ENCODE results near the gene SPTBN4.
"Not testable (repeated sequence)": the region's sequence is repeated elsewhere in the genome, so short reads cannot be mapped to it uniquely, and the experiment has no call there.

The SPTBN4 gene

DNA sequence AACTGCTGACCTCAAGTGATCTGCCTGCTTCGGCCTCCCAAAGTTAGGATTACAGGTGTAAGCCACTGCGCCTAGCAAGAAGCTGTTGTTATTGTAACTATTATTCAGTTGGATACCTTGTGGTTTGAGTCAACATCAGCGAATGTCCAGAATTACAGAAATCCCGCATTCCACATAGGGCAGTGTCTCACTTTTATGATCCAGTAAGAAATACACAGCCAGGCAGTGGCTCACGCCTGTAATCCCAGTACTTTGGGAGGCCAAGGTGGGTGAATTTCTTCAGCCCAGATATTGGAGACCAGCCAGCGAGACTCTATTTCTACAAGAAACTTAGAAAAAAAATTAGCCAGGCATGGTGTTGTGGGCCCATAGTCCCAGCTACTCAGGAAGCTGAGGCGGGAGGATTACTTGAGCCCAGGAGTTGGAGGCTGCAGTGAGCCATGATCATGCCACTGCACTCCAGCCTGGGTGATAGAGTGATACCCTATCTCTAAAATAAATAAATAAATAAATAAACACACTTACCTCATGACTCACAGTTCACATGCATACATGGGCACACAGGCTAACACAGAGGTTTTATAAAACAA lies 43.8 kb downstream of the SPTBN4 start:
- DNase-seq, result no peak

DNA sequence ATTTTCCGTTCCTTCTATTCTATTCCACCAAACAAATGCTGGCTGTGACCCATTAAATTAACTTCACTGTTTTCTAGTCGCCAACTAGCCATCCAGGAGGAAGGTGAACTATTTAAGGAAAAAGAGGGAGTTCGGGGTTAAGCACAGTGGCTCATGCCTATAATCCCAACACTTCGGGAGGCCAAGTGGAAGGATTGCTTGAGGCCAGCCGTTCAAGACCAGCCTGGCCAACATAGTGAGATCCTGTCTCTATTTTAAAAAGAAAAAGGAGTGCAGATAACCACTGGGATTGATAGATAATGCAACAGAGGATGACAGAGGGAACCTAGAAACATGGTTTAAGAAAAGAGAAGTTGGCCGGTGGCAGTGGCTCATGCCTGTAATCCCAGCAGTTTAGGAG lies 44.7 kb downstream of the SPTBN4 start:
- DNase-seq, result no peak

DNA sequence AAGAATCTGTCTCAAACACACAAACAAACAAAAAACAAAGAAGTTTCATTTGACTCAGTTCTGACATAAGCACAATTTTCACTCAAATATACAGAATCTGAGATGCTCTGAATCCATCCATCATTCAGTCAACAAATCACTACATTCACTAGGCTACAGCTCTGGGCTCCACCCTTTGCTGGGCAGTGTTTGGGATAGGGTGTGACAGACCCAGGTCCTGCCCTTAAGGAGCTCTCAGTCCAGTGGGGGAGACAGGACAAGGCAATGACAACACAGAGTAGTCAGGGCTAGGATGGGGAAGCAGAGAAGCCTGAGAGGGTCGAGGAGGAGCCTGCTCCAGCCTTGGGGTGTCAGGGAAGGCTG lies 45.3 kb downstream of the SPTBN4 start:
- no peak for DNase-seq

DNA sequence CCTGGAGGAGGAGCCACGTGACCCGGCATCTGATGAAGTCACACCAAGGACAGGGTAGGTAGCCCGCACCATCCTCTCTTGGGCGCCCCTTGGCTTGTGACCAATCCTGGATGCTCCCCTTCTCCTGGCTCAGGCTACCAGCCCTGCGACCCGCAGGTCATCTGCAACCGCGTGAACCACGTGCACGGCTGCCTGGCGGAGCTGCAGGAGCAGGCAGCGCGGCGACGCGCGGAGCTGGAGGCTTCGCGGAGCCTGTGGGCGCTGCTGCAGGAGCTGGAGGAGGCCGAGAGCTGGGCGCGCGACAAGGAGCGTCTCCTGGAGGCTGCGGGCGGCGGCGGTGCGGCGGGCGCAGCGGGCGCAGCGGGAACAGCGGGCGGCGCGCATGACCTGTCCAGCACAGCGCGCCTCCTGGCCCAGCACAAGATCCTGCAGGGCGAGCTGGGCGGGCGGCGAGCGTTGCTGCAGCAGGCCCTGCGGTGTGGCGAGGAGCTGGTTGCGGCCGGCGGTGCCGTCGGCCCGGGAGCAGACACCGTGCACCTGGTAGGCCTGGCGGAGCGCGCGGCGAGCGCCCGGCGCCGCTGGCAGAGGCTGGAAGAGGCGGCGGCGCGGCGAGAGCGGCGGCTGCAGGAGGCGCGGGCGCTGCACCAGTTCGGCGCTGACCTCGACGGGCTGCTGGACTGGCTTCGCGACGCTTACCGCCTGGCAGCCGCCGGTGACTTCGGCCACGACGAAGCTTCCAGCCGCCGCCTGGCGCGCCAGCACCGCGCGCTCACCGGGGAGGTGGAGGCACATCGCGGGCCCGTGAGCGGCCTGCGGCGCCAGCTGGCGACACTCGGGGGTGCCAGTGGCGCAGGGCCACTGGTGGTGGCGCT lies 45.9 kb downstream of the SPTBN4 start:
- DNase-seq, result no peak

DNA sequence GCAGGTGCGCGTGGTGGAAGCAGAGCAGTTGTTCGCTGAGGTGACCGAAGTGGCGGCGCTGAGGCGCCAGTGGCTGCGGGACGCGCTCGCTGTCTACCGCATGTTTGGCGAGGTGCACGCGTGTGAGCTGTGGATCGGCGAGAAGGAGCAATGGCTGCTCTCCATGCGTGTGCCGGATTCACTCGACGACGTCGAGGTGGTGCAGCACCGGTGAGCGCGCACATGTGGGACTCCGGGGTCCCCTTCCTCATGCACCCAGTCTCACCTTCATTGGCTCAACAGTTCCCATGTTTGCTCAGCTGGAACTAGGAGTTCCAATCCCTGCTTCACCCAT lies 46.5 kb downstream of the SPTBN4 start:
- DNase-seq, result no peak

DNA sequence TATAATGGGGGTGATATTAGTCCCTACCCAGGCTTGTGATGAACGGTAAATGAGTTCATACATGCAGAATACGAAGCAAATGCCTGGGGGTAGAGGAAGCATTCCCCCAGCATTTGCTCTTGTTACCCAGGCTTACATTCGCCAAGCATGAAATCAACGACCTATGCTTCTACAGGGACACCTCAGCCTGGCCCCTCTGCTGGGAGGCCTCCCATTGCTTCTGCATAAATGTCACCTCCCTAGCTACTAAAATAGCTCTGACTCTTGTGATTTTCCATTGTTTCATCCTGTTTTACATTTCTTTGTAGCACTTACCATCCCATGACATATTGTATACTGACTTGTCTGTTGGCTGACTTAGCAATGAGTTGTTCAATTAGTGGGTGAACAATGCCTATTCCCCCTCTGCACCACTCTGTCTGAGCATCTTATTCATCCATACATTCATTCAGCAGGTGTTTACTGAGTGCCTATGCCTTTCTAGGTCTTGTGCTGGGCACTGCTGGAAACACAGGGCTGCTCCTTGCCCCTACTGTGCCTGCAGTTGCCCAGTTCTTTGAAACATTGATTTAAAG lies 47.0 kb downstream of the SPTBN4 start:
- no peak for DNase-seq

DNA sequence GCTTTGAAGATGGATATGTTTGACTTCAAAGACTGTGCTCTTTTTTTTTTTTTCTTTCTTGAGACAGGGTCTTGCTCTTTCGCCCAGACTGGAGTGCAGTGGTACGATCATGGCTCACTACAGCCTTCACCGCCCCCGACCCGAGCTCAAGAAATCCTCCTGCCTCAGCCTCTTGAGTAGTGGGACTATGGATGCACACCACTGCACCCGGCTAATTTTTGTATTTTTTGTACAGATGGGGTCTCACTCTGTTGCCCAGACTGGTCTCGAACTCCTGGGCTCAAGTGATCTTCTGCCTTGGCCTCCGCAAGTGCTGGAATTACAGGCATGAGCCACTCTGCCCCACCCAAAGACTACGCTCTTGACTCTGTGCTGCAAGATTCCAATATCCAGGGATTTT lies 50.4 kb downstream of the SPTBN4 start:
- DNase-seq, result no peak

DNA sequence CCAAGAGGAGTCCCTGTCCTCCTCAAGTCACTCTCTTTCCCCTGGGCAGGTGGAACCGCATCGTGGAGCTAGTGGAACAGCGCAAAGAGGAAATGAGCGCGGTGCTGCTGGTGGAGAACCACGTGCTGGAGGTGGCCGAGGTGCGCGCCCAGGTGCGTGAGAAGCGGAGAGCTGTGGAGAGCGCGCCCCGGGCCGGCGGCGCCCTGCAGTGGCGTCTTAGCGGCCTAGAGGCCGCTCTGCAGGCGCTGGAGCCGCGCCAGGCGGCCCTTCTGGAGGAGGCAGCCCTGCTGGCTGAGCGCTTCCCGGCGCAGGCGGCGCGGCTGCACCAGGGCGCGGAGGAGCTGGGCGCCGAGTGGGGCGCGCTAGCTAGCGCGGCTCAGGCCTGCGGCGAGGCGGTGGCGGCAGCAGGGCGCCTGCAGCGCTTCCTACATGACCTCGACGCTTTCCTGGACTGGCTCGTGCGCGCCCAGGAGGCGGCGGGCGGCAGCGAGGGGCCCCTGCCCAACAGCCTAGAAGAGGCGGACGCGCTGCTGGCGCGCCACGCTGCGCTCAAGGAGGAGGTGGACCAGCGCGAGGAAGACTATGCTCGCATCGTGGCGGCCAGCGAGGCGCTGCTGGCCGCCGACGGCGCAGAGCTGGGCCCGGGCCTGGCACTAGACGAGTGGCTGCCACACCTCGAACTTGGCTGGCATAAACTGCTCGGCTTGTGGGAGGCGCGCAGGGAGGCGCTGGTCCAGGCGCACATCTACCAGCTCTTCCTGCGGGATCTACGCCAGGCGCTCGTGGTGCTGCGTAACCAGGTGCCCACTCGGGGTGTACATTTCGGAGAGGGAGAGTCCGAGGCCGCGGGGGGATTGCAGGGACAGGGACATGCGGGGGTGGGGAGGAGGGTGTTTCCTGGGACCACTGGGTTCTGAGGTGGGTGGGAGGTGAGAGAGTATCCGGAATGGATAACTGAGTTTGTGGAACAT lies 52.8 kb downstream of the SPTBN4 start:
- DNase-seq, result peak in 1 of 2 experiments; percentile 41

DNA sequence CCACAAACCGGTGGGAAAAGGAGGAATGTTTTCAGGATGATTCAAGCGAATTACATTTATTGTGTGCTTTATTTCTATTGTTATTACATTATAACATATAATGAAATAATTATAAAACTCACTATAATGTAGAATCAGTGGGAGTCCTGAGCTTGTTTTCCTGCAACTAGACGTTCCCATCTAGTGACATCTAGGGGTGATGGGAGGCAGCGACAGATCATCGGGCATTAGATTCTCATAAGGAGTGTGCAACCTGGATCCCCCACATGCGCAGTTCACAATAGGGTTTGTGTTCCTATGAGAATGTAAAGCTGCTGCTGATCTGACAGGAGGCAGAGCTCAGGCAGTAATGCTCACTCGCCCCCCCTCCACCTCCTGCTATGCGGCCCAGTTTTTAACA lies 54.5 kb downstream of the SPTBN4 start:
- peak; percentile 38 to 43 for DNase-seq

DNA sequence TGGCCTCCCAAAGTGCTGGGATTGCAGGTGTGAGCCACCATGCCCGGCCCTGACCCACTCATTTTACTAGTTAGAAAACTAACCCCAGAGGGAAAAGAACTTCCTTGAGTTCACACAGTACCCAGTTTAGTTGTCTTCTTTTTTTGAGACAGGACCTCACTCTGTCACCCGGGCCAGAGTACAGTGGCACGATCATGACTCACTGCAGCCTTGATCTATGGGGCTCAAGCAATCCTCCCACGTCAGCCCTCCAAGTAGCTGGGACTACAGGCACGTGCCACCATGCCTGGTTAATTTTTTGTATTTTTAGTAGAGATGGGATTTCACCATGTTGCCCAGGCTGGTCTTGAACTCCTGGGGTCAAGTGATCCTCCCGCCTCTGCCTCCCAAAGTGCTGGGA lies 55.1 kb downstream of the SPTBN4 start:
- not testable (repeated sequence) for DNase-seq

DNA sequence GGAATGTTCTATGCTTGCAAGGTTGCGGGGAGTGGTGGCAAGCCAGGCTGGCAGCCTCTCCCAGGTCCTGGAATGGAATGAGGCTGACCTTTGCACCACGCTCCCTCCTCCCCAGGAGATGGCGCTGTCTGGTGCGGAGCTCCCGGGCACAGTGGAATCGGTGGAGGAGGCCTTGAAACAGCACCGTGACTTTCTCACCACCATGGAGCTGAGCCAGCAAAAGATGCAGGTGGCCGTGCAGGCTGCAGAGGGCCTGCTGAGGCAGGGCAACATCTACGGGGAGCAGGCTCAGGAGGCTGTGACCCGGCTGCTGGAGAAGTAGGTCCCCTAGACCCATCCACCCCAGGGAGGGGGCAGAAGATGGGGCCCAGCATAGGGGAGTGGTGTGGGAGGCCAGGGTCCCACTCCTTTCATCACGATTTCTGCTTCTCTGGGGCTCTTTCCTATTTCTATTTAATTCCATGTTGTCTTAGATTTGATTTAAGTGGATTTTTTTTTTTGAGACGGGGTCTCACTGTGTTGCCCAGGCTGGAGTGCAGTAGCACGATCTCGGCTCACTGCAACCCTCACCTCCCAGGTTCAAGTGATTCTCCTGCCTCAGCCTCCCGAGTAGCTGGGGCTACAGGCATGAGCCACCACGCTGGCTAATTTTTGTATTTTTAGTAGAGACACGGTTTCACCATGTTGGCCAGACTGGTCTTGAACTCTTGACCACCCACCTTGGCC lies 56.7 kb downstream of the SPTBN4 start:
- peak; percentile 78 to 84 for DNase-seq

DNA sequence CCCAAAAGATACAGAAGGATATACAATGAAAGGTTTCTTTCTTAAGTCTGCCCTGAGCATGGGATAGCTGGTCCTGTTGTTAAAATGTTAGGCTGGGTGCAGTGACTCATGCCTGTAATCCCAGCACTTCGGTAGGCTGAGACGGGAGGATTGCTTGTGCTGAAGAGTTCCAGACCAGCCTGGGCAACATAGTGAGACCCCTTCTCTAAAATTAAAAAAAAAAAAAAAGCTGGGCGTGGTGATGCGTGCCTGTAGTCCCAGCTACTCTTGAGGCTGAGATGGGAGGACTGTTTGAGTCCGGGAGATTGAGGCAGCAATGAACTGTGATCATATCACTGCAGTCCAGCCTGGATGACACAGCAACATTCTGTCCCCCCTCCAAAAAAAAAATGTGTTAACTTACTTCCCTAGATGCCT lies 57.3 kb downstream of the SPTBN4 start:
- DNase-seq, result no peak

DNA sequence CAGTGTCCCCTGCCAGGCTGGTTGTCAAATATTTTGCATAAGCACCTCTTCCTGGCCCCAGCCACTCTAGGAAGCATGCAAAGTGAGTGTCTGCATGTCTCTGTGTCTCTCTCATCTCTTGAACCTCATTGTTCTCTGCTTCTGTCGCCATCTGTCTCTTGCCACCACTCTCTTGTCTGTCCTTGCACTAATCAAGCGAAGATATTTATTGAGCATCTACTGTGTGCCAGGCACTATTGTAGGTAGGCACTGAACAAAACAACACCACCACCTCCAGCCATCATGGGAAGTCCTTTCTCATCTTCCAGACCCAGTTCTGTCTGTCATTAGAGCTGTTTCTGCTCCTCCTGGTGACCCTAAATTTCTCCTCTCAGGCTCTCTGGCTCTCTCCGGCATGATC lies 57.9 kb downstream of the SPTBN4 start:
- DNase-seq, result no peak

DNA sequence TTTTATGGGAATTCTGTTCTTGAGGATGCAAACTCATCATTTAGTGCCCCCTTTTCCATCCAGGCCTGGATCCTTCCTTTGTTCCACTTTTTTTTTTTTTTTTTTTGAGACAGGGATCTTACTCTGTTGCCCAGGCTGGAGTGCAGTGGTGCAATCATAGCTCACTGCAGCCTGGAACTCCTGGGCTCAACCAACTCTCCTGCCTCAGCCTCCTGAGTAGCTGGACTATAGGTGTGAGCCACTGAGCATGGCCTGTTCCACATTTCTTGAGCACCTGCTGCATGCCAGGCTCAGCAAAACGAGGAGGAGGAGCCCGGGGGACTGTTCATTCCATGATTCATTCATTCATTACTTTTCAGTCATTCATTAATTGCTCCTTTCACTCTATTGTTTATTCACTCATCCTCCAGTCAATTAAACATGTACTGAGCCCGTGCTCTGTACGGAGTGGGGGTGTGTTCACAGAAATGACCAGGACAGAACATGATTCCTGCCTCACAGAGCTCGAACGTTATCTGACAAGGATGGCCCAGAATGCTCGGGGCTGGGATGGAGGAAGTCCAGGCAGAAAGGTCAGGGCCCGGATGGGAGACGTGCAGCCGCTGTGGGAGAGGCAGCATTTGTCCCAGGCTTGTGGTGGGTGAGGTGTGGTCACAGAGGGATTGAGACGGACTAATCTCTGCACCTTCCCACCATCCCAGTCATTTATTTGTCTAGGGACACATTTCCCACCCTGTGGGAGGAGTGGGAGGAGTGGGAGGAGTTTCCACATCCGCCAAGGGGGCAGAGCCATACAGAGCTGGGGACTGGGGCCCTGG lies 58.6 kb downstream of the SPTBN4 start:
- DNase-seq, result no peak

DNA sequence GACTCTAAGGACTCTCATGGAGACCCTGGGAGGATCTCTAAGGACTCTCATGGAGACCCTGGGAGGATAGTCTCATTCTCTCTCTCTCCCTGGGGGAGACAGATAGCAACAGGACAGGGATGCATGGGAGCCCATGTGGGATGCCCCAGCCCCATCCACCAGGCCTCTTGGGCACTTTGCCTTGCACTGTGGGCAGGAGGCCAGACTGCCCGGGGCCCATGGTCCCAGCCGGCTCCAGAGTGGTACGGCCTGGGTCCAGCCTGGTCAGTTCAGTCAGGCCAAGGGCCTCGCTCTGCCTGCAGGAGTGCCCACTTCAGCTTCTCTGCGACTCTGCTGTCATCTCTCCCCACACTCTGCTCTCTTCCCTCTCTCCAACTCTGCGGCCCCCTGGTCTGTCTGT lies 61.3 kb downstream of the SPTBN4 start:
- no peak for DNase-seq

DNA sequence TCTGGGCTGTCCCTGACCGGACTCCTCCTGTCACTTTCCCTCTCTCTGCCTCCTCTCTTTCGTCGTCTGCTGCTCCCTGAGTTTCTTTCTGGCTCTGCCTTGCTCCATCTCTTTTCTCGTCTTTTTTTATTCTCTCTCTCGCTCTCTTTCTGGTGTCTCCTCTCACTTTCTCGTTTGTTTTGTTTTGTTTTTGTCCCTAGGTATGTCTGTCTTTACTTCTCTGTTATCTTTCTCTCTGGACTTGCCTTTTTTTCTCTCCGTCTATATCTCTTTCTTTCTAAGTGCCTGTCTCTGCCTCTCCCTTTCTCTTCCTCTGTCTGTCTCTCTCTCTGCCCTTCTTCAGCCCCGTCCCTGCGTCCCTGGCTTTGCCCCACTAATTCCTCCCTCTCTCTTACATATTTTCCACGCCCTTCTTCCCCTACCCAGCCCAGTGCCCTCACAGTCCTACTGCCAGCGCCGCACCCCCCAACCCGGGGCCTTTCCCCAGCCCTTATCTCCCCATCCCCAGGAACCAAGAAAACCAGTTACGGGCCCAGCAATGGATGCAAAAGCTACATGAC lies 61.8 kb downstream of the SPTBN4 start:
- DNase-seq, result no peak

DNA sequence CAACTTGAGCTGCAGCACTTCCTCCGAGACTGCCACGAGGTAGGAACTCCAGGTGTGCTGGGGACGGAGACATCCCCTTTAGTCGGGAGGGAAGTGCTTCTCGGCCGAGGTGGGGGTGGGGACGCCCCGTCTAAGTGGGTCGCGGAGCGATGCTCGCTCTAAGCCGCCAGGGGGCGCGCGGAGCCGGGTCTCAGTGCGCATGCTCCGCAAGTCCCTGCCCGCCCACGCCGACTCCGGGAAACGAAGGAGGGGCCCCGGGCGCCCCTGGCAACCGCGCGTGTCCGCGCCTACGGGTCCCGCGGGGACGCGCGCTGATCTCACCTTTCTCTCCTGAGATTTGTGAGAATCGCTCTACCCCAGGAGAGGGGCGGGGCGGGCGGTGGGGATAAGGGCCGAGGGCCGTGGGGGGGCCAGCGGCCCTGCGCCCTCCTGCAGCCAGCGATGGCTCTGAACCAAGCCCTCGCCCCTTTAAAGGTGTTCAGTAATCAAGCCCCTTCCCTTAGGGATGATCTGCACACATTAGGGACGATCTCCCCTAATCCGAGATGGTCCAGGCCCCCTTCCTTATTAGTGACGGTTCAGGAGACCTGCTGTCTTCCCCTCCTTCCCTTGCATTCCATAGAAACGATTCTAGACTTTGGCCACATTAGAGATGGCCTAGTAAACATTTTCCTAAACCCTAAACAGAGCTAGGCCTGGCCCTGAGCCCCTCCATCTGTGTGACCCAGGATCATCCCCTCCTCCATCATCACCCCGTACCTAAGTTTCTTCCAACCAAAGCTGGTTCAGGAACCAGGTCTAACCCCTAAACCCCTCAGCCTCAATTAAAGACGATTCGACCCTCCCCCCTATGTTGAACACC lies 62.5 kb downstream of the SPTBN4 start:
- peak; percentile 86 to 89 for DNase-seq

DNA sequence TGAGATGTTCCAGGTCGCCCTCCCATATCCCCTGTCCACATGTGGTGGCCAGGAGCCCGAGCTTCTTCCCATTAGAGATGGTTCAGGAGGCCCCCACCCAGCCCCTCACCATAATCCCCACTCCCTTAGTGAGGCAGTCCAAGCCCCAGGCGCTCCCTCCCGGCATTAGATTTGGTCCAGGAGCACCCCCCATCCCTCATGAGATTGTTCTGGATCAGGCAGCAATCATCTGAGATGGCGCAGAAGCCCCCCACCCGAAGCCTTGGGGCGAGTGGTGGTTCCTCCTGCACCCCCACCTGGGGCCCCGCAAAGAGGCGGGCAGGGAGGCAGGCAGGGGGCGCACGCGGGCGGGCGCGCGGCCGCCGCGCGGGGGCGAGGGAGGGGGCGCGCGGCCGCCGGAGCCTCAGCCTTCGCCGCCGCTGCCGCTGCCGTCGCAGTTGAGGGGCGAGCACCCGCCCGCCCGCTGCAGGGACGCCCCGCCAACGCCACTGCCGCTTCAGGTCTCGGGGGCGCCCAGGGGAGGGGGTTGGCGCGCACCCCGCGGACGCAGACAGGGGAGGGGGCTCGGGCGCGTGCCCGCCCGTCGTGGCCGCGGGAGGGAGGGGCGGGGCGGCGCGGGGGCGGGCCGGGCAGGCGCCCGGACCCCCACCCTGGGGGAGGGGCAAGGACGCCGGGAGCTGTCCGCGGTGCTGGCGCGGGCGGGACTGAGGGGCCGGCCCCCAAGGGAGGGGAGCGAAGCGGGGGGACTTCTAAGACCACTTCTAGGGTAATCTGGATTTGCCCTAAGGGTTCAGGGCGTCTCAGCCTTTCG lies 63.5 kb downstream of the SPTBN4 start:
- no peak for DNase-seq

DNA sequence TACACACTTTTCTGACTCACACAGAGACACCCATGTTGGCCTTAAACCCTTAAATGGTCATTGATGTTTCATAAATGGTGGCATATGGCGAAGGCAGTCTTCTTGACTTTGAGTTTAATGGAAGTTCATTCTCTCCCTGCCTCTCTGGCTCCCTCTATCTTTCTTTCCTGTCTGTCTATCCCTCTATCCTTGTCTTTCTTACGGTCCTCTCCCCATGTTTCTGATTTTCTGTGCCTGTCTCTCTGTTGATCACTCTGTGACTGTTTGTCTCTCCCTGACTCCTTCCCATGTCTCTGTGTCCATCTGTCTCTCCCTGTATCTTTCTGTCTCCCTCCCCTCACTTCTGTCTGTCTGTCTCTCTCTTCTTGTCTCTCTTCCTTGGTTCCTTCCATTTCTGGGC lies 66.7 kb downstream of the SPTBN4 start:
- no peak for DNase-seq
